A549 (cell line): Measurements from ENCODE around the gene UTP14C. TPM values are rescaled to one million over a fixed set of nuclear protein-coding genes. Genes with fewer than 3 reads are reported as not detected.

Source experiments
- ATAC-seq, 2 experiments: fragments of 200-7000 bp in 1 of 2; fragments of >200 bp in 1 of 2; cut with Nextera tagmentation in 1 of 2; cut with Tn5 transposase in 1 of 2; 3 replicates each; pipeline versions ENCODE4 v1.8.0 to v1.9.1; 2018 to 2020; ENCODE audit warnings: mild to moderate bottlenecking in 1 of 2, moderate library complexity in 1 of 2
- CTCF ChIA-PET: fragments of 300-600 bp; sonication (Branson Sonifier 250); formaldehyde crosslinking; extraction: SDS; loops from one replicate; lab custom pipeline; 2021; ENCODE audit warnings: antibody characterized with exemption, inconsistent platforms; lab: Yijun Ruan, JAX
- POLR2A ChIA-PET: fragments of 350-600 bp; formaldehyde crosslinking; extraction: SDS; loops from one replicate; lab custom pipeline; 2021; ENCODE audit warnings: antibody characterized with exemption, inconsistent platforms; lab: Yijun Ruan, JAX
- DNase-seq, 2 experiments: peaks; one replicate each; pipeline versions ENCODE4 v3.0.0 to v3.0.0-alpha.2; 2011 to 2016; ENCODE audit warnings: low read depth in 1 of 2, low spot score in 1 of 2
- FAIRE-seq: peaks from 2 replicates; lab custom pipeline; 2011; peaks lifted over from hg19 to GRCh38; lab: Jason Lieb, UNC
- H3K27ac ChIP-seq, 2 experiments: fragments of >200 bp; sonication (Bioruptor Twin); formaldehyde crosslinking; 3 replicates each; pipeline ENCODE4 v1.5.1; 2016 to 2017
- H3K4me1 ChIP-seq: fragments of >200 bp; sonication (Bioruptor Twin); formaldehyde crosslinking; 3 replicates; pipeline ENCODE4 v1.6.1; 2016
- H3K4me2 ChIP-seq: fragments of >200 bp; sonication (Bioruptor Twin); formaldehyde crosslinking; 3 replicates; pipeline ENCODE4 v1.6.1; 2016
- H3K4me3 ChIP-seq: fragments of >200 bp; sonication (Bioruptor Twin); formaldehyde crosslinking; 3 replicates; pipeline ENCODE4 v1.5.1; 2016
- H3K9me3 ChIP-seq: fragments of >200 bp; sonication (Bioruptor Twin); formaldehyde crosslinking; 3 replicates; pipeline ENCODE4 v1.6.1; 2016
- BHLHE40 ChIP-seq: IDR thresholded peaks from 2 replicates; pipeline ENCODE4 v1.6.1; 2012; ENCODE audit warnings: low read depth, low read length, inconsistent platforms
- CBX2 ChIP-seq: fragments of 200-600 bp; sonication (generic); IDR thresholded peaks from 2 replicates; pipeline ENCODE4 v1.6.1; 2016; ENCODE audit warnings: low read depth, mild to moderate bottlenecking, borderline replicate concordance
- CEBPB ChIP-seq, 2 experiments: fragments of >200 bp in 1 of 2; sonication (Bioruptor Twin) in 1 of 2; formaldehyde crosslinking in 1 of 2; IDR thresholded peaks; 2 replicates each; pipeline ENCODE4 v1.6.1; 2012 to 2016
- CHD4 ChIP-seq: fragments of 200-600 bp; sonication (generic); IDR thresholded peaks from 2 replicates; pipeline ENCODE4 v1.6.1; 2016; ENCODE audit warnings: antibody characterized with exemption, mild to moderate bottlenecking, borderline replicate concordance
- EP300 ChIP-seq, 2 experiments: fragments of >200 bp; sonication (Bioruptor Twin); formaldehyde crosslinking; IDR thresholded peaks; 2 replicates in 1 of 2; 3 replicates in 1 of 2; pipeline ENCODE4 v1.6.1; 2016 to 2017
- FOSB ChIP-seq: fragments of 250-450 bp; sonication (Bioruptor Pico); IDR thresholded peaks from 2 replicates; pipeline ENCODE4 v1.5.0; 2020; ENCODE audit warnings: mild to moderate bottlenecking, moderate library complexity
- FOSL2 ChIP-seq, 2 experiments: fragments of 450-650 bp in 1 of 2; fragments of >200 bp in 1 of 2; sonication (Bioruptor Twin) in 1 of 2; formaldehyde crosslinking; IDR thresholded peaks; 2 replicates each; pipeline versions ENCODE4 v1.5.0 to v1.6.1; 2016 to 2020; ENCODE audit warnings: mild to moderate bottlenecking in 1 of 2, moderate library complexity in 1 of 2
- FOXS1 ChIP-seq: fragments of 250-450 bp; sonication (Bioruptor Pico); IDR thresholded peaks from 2 replicates; pipeline ENCODE4 v1.5.0; 2020; ENCODE audit warnings: mild to moderate bottlenecking, moderate library complexity
- GATA3 ChIP-seq: IDR thresholded peaks from 2 replicates; pipeline ENCODE4 v1.6.1; 2012; ENCODE audit warnings: borderline replicate concordance
- HDAC2 ChIP-seq: fragments of 200-600 bp; sonication (generic); IDR thresholded peaks from 2 replicates; pipeline ENCODE4 v1.6.1; 2016
- HOXA7 ChIP-seq: fragments of 250-450 bp; sonication (Bioruptor Pico); IDR thresholded peaks from 2 replicates; pipeline ENCODE4 v1.5.0; 2020; ENCODE audit warnings: mild to moderate bottlenecking, moderate library complexity
- KDM5A ChIP-seq: fragments of 200-600 bp; sonication (generic); IDR thresholded peaks from 2 replicates; pipeline ENCODE4 v1.6.1; 2016; ENCODE audit warnings: antibody characterized with exemption, mild to moderate bottlenecking
- MAFK ChIP-seq: fragments of 450-650 bp; IDR thresholded peaks from 2 replicates; pipeline ENCODE4 v1.6.1; 2014; ENCODE audit not compliant: partially characterized antibody
- MAZ ChIP-seq: fragments of 150-350 bp; IDR thresholded peaks from 2 replicates; pipeline ENCODE4 v1.6.1; 2014; ENCODE audit warnings: antibody characterized with exemption, low read depth, low read length, borderline replicate concordance
- MYC ChIP-seq: IDR thresholded peaks from 2 replicates; pipeline ENCODE4 v1.6.1; 2012; ENCODE audit warnings: mild to moderate bottlenecking, inconsistent platforms, low read length, improper control_type of control experiment, borderline replicate concordance
- NFE2L2 ChIP-seq: fragments of 150-350 bp; conservative IDR thresholded peaks from 2 replicates; pipeline ENCODE4 v1.6.1; 2014; ENCODE audit warnings: low read length
- NPAS2 ChIP-seq: fragments of 250-450 bp; sonication (Bioruptor Pico); IDR thresholded peaks from 2 replicates; pipeline ENCODE4 v1.8.0; 2022; ENCODE audit warnings: mild to moderate bottlenecking, moderate library complexity, borderline replicate concordance
- PHF8 ChIP-seq: fragments of 200-600 bp; sonication (generic); IDR thresholded peaks from 2 replicates; pipeline ENCODE4 v1.6.1; 2016; ENCODE audit warnings: low read depth, mild to moderate bottlenecking, antibody characterized with exemption, moderate library complexity, borderline replicate concordance
- POLR2AphosphoS2 ChIP-seq: conservative IDR thresholded peaks from 2 replicates; pipeline ENCODE4 v1.6.1; 2012; ENCODE audit warnings: low read length, improper control_type of control experiment, inconsistent platforms
- RAD21 ChIP-seq, 2 experiments: fragments of >200 bp in 1 of 2; sonication (Bioruptor Twin) in 1 of 2; formaldehyde crosslinking in 1 of 2; IDR thresholded peaks in 1 of 2; conservative IDR thresholded peaks in 1 of 2; 2 replicates in 1 of 2; 3 replicates in 1 of 2; pipeline ENCODE4 v1.6.1; 2012 to 2018; ENCODE audit warnings: inconsistent platforms in 1 of 2
- RARB ChIP-seq: fragments of 250-450 bp; sonication (Bioruptor Pico); IDR thresholded peaks from 2 replicates; pipeline ENCODE4 v1.8.0; 2021; ENCODE audit warnings: mild to moderate bottlenecking, moderate library complexity
- SREBF2 ChIP-seq: fragments of 450-650 bp; IDR thresholded peaks from 2 replicates; pipeline ENCODE4 v1.6.1; 2014; ENCODE audit warnings: mild to moderate bottlenecking, moderate library complexity
- TFCP2L1 ChIP-seq: fragments of 250-450 bp; sonication (Bioruptor Pico); IDR thresholded peaks from 2 replicates; pipeline ENCODE4 v1.5.0; 2021; ENCODE audit warnings: mild to moderate bottlenecking
- ZC3H11A ChIP-seq: fragments of 450-650 bp; IDR thresholded peaks from 2 replicates; pipeline ENCODE4 v1.6.1; 2014; ENCODE audit warnings: antibody characterized with exemption, mild to moderate bottlenecking
- ZNF302 ChIP-seq: fragments of 250-450 bp; sonication (Bioruptor Pico); IDR thresholded peaks from 2 replicates; pipeline ENCODE4 v1.9.0; 2021; ENCODE audit warnings: inconsistent platforms, mild to moderate bottlenecking, moderate library complexity
- WGBS: methylation state at CpG from one replicate; pipeline ENCODE4 v1.1.6; 2017; ENCODE audit errors: missing lambda C conversion rate; 5-methylcytosine and 5-hydroxymethylcytosine counted together
- polyA plus RNA-seq, 4 experiments: library from polyadenylated mRNA; depleted of rRNA in 3 of 4; stranded (reverse); fragments of >200 nt; fragmentation: RNase III in 1 of 4; extraction: RNeasy Plus Mini Kit Qiagen cat#74134 plus additional on column Dnase treatment in 1 of 4; gene quantifications; 2 replicates in 3 of 4; 3 replicates in 1 of 4; pipeline ENCODE4 v1.2.3, GENCODE V29; 2011 to 2017
- TF ChIP-seq, protein P1 (sequence below): fragments of >200 bp; sonication (Bioruptor Twin); formaldehyde crosslinking; IDR thresholded peaks from 3 replicates; pipeline ENCODE4 v1.5.1; 2016
- TF ChIP-seq, protein P2 (sequence below): IDR thresholded peaks from 2 replicates; pipeline ENCODE4 v1.6.1; 2012
- TF ChIP-seq, protein P3 (sequence below): fragments of >200 bp; sonication (Bioruptor Twin); formaldehyde crosslinking; IDR thresholded peaks from 2 replicates; pipeline ENCODE4 v1.6.1; 2016
- TF ChIP-seq, protein P4 (sequence below): IDR thresholded peaks from 2 replicates; pipeline ENCODE4 v1.6.1; 2012; ENCODE audit warnings: low read depth, borderline replicate concordance

Gene UTP14C
- polyA plus RNA-seq, 2 of the 4 experiments (the other 2 are of a cell fraction): 8.6 to 15.1 TPM

DNA sequence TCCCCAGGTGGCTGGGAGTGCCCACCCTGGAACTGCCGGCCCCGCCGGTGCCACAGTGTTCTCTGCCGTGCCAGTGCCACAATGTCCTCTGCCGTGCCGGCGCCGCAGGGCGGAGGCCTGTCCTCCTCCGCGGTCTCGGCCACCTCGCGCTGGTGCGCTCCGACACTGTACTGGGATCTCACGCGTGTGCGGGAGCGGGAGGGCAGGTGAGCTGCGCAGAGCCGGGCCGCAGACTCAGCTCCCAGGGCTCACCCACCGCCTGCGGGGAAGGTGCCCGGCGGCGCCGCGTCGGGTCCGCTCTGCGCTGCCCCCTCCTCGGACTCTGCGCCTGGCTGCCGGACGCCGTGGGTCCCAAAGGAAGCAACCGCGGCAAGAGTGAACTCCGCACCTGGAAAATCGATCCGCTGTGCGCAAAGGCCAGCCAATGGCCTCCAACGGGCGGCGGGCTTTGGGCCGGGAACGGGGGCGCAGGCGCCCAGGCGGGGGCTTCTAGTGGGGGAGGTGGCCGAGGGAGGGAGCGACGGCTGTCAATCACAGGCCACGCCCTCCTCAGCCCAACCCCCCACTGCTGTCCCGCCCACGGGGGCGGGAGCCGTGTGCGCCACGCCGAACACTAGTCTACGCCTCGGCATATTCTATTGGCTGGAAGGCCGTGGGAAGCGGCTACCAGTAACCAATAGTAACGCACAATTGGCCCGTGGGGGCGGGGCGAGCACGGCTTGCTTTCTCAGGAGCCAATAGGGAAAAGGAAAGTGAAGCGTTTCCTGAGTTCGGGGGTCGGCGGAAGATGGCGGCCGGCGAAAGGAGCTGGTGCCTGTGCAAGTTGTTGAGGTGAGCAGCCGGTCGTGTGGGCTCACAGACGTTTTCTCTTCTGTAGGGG, 12.6 kb upstream of the UTP14C start, which contains the start of gene ALG11 (continued):
- TF ChIP-seq RARB (CRISPR knock-in tag) (no peak), SREBF2 (no peak), ZC3H11A (no peak), MAZ (no peak), GATA3 (no peak), BHLHE40 (no peak), ZNF302 (CRISPR knock-in tag) (no peak), CBX2 (no peak), EP300 (IDR thresholded peaks at IDR 0.05) (no peak), HDAC2 (0 out of 2 replicates have a peak, but pooled peaks have one; percentile 15), MYC (no peak), CEBPB (IDR thresholded peaks at IDR 0.05) (no peak), RAD21 (conservative IDR thresholded peaks at IDR 0.05 in 1 of 2, IDR thresholded peaks at IDR 0.05 in 1 of 2) (no peak), POLR2AphosphoS2 (no peak), FOSB (no peak), HOXA7 (no peak), CHD4 (no peak), NFE2L2 (no peak), MAFK (no peak), FOSL2 (IDR thresholded peaks at IDR 0.05) (no peak), FOSL2 (CRISPR knock-in tag; IDR thresholded peaks at IDR 0.05) (no peak), TFCP2L1 (CRISPR knock-in tag) (no peak), FOXS1 (CRISPR knock-in tag) (no peak)
- TF ChIP-seq, protein P1, sequence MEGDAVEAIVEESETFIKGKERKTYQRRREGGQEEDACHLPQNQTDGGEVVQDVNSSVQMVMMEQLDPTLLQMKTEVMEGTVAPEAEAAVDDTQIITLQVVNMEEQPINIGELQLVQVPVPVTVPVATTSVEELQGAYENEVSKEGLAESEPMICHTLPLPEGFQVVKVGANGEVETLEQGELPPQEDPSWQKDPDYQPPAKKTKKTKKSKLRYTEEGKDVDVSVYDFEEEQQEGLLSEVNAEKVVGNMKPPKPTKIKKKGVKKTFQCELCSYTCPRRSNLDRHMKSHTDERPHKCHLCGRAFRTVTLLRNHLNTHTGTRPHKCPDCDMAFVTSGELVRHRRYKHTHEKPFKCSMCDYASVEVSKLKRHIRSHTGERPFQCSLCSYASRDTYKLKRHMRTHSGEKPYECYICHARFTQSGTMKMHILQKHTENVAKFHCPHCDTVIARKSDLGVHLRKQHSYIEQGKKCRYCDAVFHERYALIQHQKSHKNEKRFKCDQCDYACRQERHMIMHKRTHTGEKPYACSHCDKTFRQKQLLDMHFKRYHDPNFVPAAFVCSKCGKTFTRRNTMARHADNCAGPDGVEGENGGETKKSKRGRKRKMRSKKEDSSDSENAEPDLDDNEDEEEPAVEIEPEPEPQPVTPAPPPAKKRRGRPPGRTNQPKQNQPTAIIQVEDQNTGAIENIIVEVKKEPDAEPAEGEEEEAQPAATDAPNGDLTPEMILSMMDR: no peak
- TF ChIP-seq, protein P2, sequence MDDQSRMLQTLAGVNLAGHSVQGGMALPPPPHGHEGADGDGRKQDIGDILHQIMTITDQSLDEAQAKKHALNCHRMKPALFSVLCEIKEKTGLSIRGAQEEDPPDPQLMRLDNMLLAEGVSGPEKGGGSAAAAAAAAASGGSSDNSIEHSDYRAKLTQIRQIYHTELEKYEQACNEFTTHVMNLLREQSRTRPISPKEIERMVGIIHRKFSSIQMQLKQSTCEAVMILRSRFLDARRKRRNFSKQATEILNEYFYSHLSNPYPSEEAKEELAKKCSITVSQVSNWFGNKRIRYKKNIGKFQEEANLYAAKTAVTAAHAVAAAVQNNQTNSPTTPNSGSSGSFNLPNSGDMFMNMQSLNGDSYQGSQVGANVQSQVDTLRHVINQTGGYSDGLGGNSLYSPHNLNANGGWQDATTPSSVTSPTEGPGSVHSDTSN: peak; percentile 91
- TF ChIP-seq, protein P3, sequence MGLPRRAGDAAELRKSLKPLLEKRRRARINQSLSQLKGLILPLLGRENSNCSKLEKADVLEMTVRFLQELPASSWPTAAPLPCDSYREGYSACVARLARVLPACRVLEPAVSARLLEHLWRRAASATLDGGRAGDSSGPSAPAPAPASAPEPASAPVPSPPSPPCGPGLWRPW: no peak
- TF ChIP-seq, protein P4, sequence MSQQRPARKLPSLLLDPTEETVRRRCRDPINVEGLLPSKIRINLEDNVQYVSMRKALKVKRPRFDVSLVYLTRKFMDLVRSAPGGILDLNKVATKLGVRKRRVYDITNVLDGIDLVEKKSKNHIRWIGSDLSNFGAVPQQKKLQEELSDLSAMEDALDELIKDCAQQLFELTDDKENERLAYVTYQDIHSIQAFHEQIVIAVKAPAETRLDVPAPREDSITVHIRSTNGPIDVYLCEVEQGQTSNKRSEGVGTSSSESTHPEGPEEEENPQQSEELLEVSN: peak; percentile 41; the same call in 1 of the 2 replicates

DNA sequence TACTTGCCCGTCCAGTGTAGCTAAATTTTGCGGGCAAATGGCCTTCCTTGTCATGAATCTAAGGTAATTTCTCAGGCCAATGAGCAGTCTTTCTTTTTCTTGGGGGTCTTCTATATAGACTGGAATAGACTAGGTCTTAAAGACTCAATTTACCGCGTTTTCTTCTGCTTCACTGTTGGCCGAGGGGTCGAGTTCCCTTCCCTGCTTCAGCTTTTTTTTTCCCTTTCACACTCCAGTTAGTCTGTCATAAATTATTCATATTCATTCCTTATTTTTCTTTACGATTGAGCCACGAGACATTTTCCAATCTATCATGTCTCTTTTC, 12.0 kb upstream of the UTP14C start:
- DNase-seq (no peak), ATAC-seq (no peak; a peak in 1 of 6 replicates)
- no peaks in the 10 kb centered on the region for H3K9me3 ChIP-seq
- ChIA-PET CTCF (no interaction called here), POLR2A (interaction anchor here (0.9 kb wide), 1 partner anchor 115 kb away, joined by 3 read pairs; no protein-coding TSS in a partner anchor)
- peak overlapping the region; percentile 95 for H3K4me3 ChIP-seq
- peak overlapping the region; percentile 79 to 82 for H3K27ac ChIP-seq
- 2% methylated on average over 8 of the region's 8 CpGs for WGBS
- H3K4me1 ChIP-seq: peaks cover 10% of the 10 kb centered on the region; the same call in 1 of the 3 replicates
- peak; percentile 77 for TF ChIP-seq KDM5A
- TF ChIP-seq PHF8: peak; percentile 74
- TF ChIP-seq SREBF2: no peak
- TF ChIP-seq NPAS2 (CRISPR knock-in tag): no peak
- TF ChIP-seq, all 56 proteins: peak for 2
- FAIRE-seq: no peak
- peak overlapping the region; percentile 89 for H3K4me2 ChIP-seq
